ENCODE measurements around the gene TIAM1. TPM values are rescaled to one million over a fixed set of nuclear protein-coding genes. Genes with fewer than 3 reads are reported as not detected.

Gene TIAM1
- total RNA-seq, 1 experiment from 2014 or later = 22.5 TPM

DNA sequence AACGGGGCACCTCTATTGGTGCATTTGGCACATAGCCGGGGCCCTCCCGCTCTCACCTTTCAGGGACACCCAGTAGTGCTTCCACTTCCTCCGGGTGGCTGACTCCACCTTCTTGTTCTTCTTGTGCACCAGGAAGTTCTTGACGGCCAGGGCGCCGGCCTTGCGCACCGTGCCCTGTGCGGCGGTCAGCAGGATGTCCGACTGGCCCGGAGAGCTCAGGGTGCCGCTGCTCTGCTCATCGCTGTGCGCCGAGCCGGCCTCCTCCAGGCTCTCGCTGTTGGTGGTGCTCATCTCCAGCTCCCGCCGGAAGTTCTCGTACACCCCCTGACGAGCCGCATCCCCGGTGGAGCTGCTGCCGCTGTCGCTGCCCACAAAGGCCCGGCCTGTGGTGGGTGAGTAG is 92.4 kb downstream of the TIAM1 start:
- DNase-seq = no peak
- ChIA-PET POLR2A (ENCODE audit: unreplicated experiment) (no interaction called here), CTCF (no interaction called here)

DNA sequence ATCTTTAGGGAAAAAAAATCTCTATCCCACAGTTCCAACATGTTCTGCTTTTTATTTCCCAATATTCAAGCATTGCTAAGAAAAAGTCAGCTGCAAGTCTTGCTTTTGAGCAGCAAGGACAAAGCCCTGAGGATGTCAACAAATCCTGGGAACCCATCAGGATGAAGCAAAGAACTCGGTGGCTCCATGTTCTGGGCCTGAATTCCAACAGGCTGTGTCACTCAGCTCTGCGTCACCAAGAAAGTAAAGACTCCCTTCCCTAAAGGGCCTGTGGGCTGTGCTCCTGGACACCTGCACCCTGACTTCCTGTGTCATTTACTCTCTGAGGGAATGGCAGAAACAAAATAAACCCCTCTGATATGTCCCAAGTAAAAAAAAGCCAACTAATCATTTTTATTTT is 95.5 kb downstream of the TIAM1 start:
- no peaks in the 10 kb centered on the region for H3K27me3 ChIP-seq (ENCODE audit: insufficient read depth, low read depth)
- intact Hi-C loops (cut with micrococcal nuclease; ENCODE audit: unreplicated experiment) = no loop called here
- ChIA-PET CTCF (no interaction called here), POLR2A (ENCODE audit: unreplicated experiment) (interaction anchor here (0.6 kb wide), 1 partner anchor 350 kb away, joined by 3 read pairs; no protein-coding TSS in a partner anchor)
- H3K4me1 ChIP-seq (replicated peaks; ENCODE audit: insufficient read depth) = no peaks in the 10 kb centered on the region
- H3K9me2 ChIP-seq (ENCODE audit: insufficient read depth) = no peaks in the 10 kb centered on the region
- H3K4me3 ChIP-seq = no peak overlapping the region
- H2AFZ ChIP-seq = no peak overlapping the region
- BruUV-seq (replicated peaks) = no TSS peak
- TF ChIP-seq, protein P1, sequence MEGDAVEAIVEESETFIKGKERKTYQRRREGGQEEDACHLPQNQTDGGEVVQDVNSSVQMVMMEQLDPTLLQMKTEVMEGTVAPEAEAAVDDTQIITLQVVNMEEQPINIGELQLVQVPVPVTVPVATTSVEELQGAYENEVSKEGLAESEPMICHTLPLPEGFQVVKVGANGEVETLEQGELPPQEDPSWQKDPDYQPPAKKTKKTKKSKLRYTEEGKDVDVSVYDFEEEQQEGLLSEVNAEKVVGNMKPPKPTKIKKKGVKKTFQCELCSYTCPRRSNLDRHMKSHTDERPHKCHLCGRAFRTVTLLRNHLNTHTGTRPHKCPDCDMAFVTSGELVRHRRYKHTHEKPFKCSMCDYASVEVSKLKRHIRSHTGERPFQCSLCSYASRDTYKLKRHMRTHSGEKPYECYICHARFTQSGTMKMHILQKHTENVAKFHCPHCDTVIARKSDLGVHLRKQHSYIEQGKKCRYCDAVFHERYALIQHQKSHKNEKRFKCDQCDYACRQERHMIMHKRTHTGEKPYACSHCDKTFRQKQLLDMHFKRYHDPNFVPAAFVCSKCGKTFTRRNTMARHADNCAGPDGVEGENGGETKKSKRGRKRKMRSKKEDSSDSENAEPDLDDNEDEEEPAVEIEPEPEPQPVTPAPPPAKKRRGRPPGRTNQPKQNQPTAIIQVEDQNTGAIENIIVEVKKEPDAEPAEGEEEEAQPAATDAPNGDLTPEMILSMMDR (conservative IDR thresholded peaks at IDR 0.05) = no peak
- TF ChIP-seq EZH2 (IDR thresholded peaks at IDR 0.05; ENCODE audit: low read depth) = no peak
- H3K9me3 ChIP-seq (ENCODE audit: insufficient read depth, low read depth) = 0 out of 2 replicates have a peak, but pooled peaks cover 3% of the 10 kb centered on the region
- no peaks in the 10 kb centered on the region for H3F3A ChIP-seq (ENCODE audit: insufficient read depth, low read depth)
- DNase-seq = peak in 1 of 2 experiments; percentile 21
- no peaks in the 10 kb centered on the region for H4K20me1 ChIP-seq (ENCODE audit: insufficient read depth)
- H3K4me2 ChIP-seq = no peak overlapping the region
- H3K27ac ChIP-seq = no peak overlapping the region
- H3K36me3 ChIP-seq (ENCODE audit: low read depth) = peaks cover 13% of the 10 kb centered on the region; the same call in 1 of the 2 replicates
- no peaks in the 10 kb centered on the region for H3K79me2 ChIP-seq (ENCODE audit: low read depth)

More for the DNA sequence above, 92.4 kb downstream of the TIAM1 start:
- no TSS peak for BruUV-seq (replicated peaks)
- H4K20me1 ChIP-seq (ENCODE audit: insufficient read depth) = no peaks in the 10 kb centered on the region
- H3K79me2 ChIP-seq (ENCODE audit: low read depth) = no peaks in the 10 kb centered on the region
- no peak overlapping the region for H3K27ac ChIP-seq
- H3K9me3 ChIP-seq (ENCODE audit: insufficient read depth, low read depth) = no peaks in the 10 kb centered on the region
- H3K27me3 ChIP-seq (ENCODE audit: insufficient read depth, low read depth) = no peaks in the 10 kb centered on the region
- H3F3A ChIP-seq (ENCODE audit: insufficient read depth, low read depth) = no peaks in the 10 kb centered on the region
- TF ChIP-seq, protein P1 (conservative IDR thresholded peaks at IDR 0.05) = no peak
- TF ChIP-seq EZH2 (IDR thresholded peaks at IDR 0.05; ENCODE audit: low read depth) = no peak
- no peak overlapping the region for H2AFZ ChIP-seq
- H3K9me2 ChIP-seq (ENCODE audit: insufficient read depth) = no peaks in the 10 kb centered on the region
- intact Hi-C loops (cut with micrococcal nuclease; ENCODE audit: unreplicated experiment) = no loop called here
- no peak overlapping the region for H3K4me2 ChIP-seq
- no peaks in the 10 kb centered on the region for H3K36me3 ChIP-seq (ENCODE audit: low read depth)
- H3K4me3 ChIP-seq = no peak overlapping the region
- no peaks in the 10 kb centered on the region for H3K4me1 ChIP-seq (replicated peaks; ENCODE audit: insufficient read depth)

DNA sequence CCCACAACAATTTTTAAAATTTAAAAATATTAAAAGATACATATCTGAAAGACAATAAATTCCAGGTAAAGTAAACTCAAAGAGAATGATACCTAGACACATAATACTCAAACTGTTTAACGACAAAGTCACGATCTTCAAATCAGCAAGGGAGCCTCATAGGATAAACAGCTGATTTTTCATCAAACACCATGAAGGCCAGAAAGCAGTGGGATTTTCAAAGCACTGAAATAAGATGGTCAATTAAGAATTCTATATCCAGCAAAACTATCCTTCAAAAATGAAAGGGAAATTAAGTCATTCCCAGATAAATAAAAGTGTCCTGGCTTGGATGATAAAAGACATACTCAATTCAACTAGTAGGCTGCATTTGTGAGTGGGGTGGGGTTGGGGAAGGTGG is 100.5 kb downstream of the TIAM1 start:
- Histone ChIP-seq H3K27ac (no peak overlapping the region), H4K20me1 (ENCODE audit: insufficient read depth) (no peaks in the 10 kb centered on the region), H3K9me2 (ENCODE audit: insufficient read depth) (no peaks in the 10 kb centered on the region), H3F3A (ENCODE audit: insufficient read depth, low read depth) (no peaks in the 10 kb centered on the region), H3K27me3 (ENCODE audit: insufficient read depth, low read depth) (no peaks in the 10 kb centered on the region), H3K4me3 (no peak overlapping the region), H3K4me2 (no peak overlapping the region), H3K36me3 (ENCODE audit: low read depth) (peaks cover 21% of the 10 kb centered on the region; the same call in 1 of the 2 replicates), H3K4me1 (replicated peaks; ENCODE audit: insufficient read depth) (no peaks in the 10 kb centered on the region), H3K79me2 (ENCODE audit: low read depth) (no peaks in the 10 kb centered on the region), H3K9me3 (ENCODE audit: insufficient read depth, low read depth) (peaks cover 8% of the 10 kb centered on the region; the same call in 1 of the 2 replicates), H2AFZ (no peak overlapping the region)
- no TSS peak for BruUV-seq (replicated peaks)
- intact Hi-C loops (cut with micrococcal nuclease; ENCODE audit: unreplicated experiment) = no loop called here
- CTCF ChIA-PET = no interaction called here
- POLR2A ChIA-PET (ENCODE audit: unreplicated experiment) = no interaction called here
- no peak for DNase-seq
- TF ChIP-seq, protein P1 (conservative IDR thresholded peaks at IDR 0.05) = no peak
- TF ChIP-seq EZH2 (IDR thresholded peaks at IDR 0.05; ENCODE audit: low read depth) = no peak

Data from PC-9 (cell line).